NCI-H460 (cell line): ENCODE measurements around the gene R3HDM1. TPM values are rescaled to one million over a fixed set of nuclear protein-coding genes. Genes with fewer than 3 reads are reported as not detected.

Source experiments
- DNase-seq: peaks from one replicate; pipeline ENCODE4 v3.0.0-alpha.2; 2016; ENCODE audit warnings: low read depth; ENCODE audit errors: extremely low read depth
- small RNA-seq, 2 experiments: library from RNA; depleted of rRNA; stranded (forward); fragments of <200 nt; gene quantifications; one replicate each; pipeline ENCODE3, GENCODE V24; 2014
- total RNA-seq: library from RNA; depleted of rRNA; stranded (reverse); fragments of >200 nt; shearing (Covaris generic); gene quantifications from 2 replicates; pipeline ENCODE4 v1.2.3, GENCODE V29; 2014; rRNA removed

The R3HDM1 gene
- total RNA-seq, 1 experiment from 2014 or later = 23.6 TPM

DNA sequence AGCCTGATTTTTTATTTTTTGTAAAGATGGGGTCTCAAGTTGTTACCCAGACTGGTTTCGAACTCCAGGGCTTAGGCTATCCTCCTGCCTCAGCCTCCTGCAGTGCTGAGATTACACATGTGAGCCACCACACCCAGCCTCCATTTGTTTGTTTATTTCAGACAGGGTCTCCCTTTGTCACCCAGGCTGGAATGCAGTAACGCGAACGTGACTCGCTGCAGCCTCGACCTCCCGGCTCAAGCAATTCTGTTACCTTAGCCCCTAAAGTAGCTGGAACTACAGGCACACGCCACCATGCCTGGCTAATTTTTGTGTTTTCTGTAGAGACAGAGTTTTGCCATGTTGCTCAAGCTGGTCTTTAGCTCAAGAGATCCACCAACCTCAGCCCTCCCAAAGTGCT, 237.6 kb downstream of the R3HDM1 start:
- no peak for DNase-seq

- no peak for DNase-seq
These were observed 242.0 kb downstream of the R3HDM1 start for GRCh38 chr2:135773319-135773718.

GRCh38 chr2:135773917-135774316, 242.6 kb downstream of the R3HDM1 start:
- no peak for DNase-seq

Small RNA genes within 50 kb of the gene (small RNA-seq; reads per million reads assigned to genes)
- gene MIR128-1 (0.52 to 11.3 reads per million in 2 experiments), gene RNU6-512P (0 to 0.06 reads per million in 2 experiments)

Other genes starting within 250 kb of the R3HDM1 start
- 16.5 and 18.2 TPM in 2 replicates for gene ZRANB3, start 266 bp upstream of the R3HDM1 start, total RNA-seq
- 71.4 and 85.9 TPM in 2 replicates for gene UBXN4, start 210.4 kb downstream of the R3HDM1 start, total RNA-seq